Measurements from ENCODE around the gene RB1. TPM values are rescaled to one million over a fixed set of nuclear protein-coding genes. Genes with fewer than 3 reads are reported as not detected.

Gene RB1
- total and polyA plus RNA-seq, 2 donors from 2014 or later = 12.3 to 46.5 TPM

GRCh38 chr13:48488995-48489394, 185.4 kb downstream of the RB1 start:
- H3K4me1 ChIP-seq (ENCODE audit: control insufficient read depth in 2 of 3, insufficient read depth in 2 of 3, low read depth in 1 of 3, low read length in 3 of 3) = no peaks in the 10 kb centered on the region
- H3K27me3 ChIP-seq (ENCODE audit: control insufficient read depth, insufficient read depth, low read length) = no peaks in the 10 kb centered on the region
- TF ChIP-seq CTCF (IDR thresholded peaks at IDR 0.05; ENCODE audit: borderline replicate concordance, extremely low read depth, insufficient read depth) = no peak
- no peak overlapping the region for H3K9ac ChIP-seq (ENCODE audit: low read length in 3 of 3)
- no peak for DNase-seq
- H3K36me3 ChIP-seq (ENCODE audit: control insufficient read depth in 2 of 3, insufficient read depth in 3 of 3, low read length in 3 of 3) = peaks cover 0 to 5% (median 0%) of the 10 kb centered on the region in 3 donors
- no peak overlapping the region for H3K4me3 ChIP-seq (ENCODE audit: low read length in 3 of 3)
- no peak for FAIRE-seq
- intact Hi-C loops (cut with DNase I) = no loop called here
- peaks cover 0 to 4% (median 0%) of the 10 kb centered on the region in 3 donors for H3K9me3 ChIP-seq (ENCODE audit: control insufficient read depth in 2 of 3, insufficient read depth in 1 of 3, low read length in 3 of 3)
- no peak overlapping the region for H3K27ac ChIP-seq (ENCODE audit: low read depth in 2 of 2, low read length in 2 of 2)

GRCh38 chr13:48489666-48490065, 186.1 kb downstream of the RB1 start:
- FAIRE-seq = no peak

GRCh38 chr13:48490241-48490640, 186.7 kb downstream of the RB1 start:
- Histone ChIP-seq H3K36me3 (ENCODE audit: control insufficient read depth in 2 of 3, insufficient read depth in 3 of 3, low read length in 3 of 3) (peaks cover 0 to 5% (median 0%) of the 10 kb centered on the region in 3 donors), H3K27ac (ENCODE audit: low read depth in 2 of 2, low read length in 2 of 2) (no peak overlapping the region), H3K9me3 (ENCODE audit: control insufficient read depth in 2 of 3, insufficient read depth in 1 of 3, low read length in 3 of 3) (peaks cover 0 to 4% (median 0%) of the 10 kb centered on the region in 3 donors), H3K27me3 (ENCODE audit: control insufficient read depth, insufficient read depth, low read length) (no peaks in the 10 kb centered on the region), H3K4me3 (ENCODE audit: low read length in 3 of 3) (no peak overlapping the region), H3K9ac (ENCODE audit: low read length in 3 of 3) (no peak overlapping the region), H3K4me1 (ENCODE audit: control insufficient read depth in 2 of 3, insufficient read depth in 2 of 3, low read depth in 1 of 3, low read length in 3 of 3) (no peaks in the 10 kb centered on the region)
- TF ChIP-seq CTCF (IDR thresholded peaks at IDR 0.05; ENCODE audit: borderline replicate concordance, extremely low read depth, insufficient read depth) = no peak
- intact Hi-C loops (cut with DNase I) = no loop called here
- DNase-seq (no peak), FAIRE-seq (no peak)

More at GRCh38 chr13:48489666-48490065, 186.1 kb downstream of the RB1 start:
- H3K9ac ChIP-seq (ENCODE audit: low read length in 3 of 3) = no peak overlapping the region
- intact Hi-C loops (cut with DNase I) = no loop called here
- H3K36me3 ChIP-seq (ENCODE audit: control insufficient read depth in 2 of 3, insufficient read depth in 3 of 3, low read length in 3 of 3) = peaks cover 0 to 5% (median 0%) of the 10 kb centered on the region in 3 donors
- H3K27ac ChIP-seq (ENCODE audit: low read depth in 2 of 2, low read length in 2 of 2) = no peak overlapping the region
- H3K4me1 ChIP-seq (ENCODE audit: control insufficient read depth in 2 of 3, insufficient read depth in 2 of 3, low read depth in 1 of 3, low read length in 3 of 3) = no peaks in the 10 kb centered on the region
- no peaks in the 10 kb centered on the region for H3K27me3 ChIP-seq (ENCODE audit: control insufficient read depth, insufficient read depth, low read length)
- peaks cover 0 to 4% (median 0%) of the 10 kb centered on the region in 3 donors for H3K9me3 ChIP-seq (ENCODE audit: control insufficient read depth in 2 of 3, insufficient read depth in 1 of 3, low read length in 3 of 3)
- no peak for TF ChIP-seq CTCF (IDR thresholded peaks at IDR 0.05; ENCODE audit: borderline replicate concordance, extremely low read depth, insufficient read depth)
- H3K4me3 ChIP-seq (ENCODE audit: low read length in 3 of 3) = no peak overlapping the region
- no peak for DNase-seq

All from kidney (tissue), 14 donors.